CD4-positive, alpha-beta T cell (primary cell): Measurements from ENCODE around the gene SCLT1. TPM values are rescaled to one million over a fixed set of nuclear protein-coding genes. Genes with fewer than 3 reads are reported as not detected.

Experiments used
- ATAC-seq: fragments of 200-7000 bp; cut with Tn5 transposase; one replicate; pipeline ENCODE4 v1.10.0; 2022; ENCODE audit warnings: mild to moderate bottlenecking; ENCODE audit not compliant: poor library complexity
- CTCF ChIA-PET: fragments of 350-600 bp; sonication (Branson Sonifier 250); formaldehyde crosslinking; loops from one replicate; lab custom pipeline; 2021; ENCODE audit warnings: antibody characterized with exemption, inconsistent platforms; lab: Charles Lee
- POLR2A ChIA-PET: fragments of 350-600 bp; sonication (Branson Sonifier 250); formaldehyde crosslinking; loops from one replicate; lab custom pipeline; 2021; ENCODE audit warnings: antibody characterized with exemption, inconsistent platforms; lab: Charles Lee
- DNase-seq, 14 experiments: peaks; one replicate each; pipeline ENCODE4 v3.0.0-alpha.2; 2013 to 2020; ENCODE audit warnings: mixed read lengths in 2 of 14
- H3K27ac ChIP-seq, 2 donors: one replicate each; pipeline versions ENCODE4 v1.5.1 to v1.7.0; 2013; ENCODE audit warnings: low read length in 2 of 2, low read depth in 1 of 2, mild to moderate bottlenecking in 1 of 2
- H3K27me3 ChIP-seq, 2 experiments: 1 replicate in 1 of 2; 2 replicates in 1 of 2; pipeline versions ENCODE4 v1.6.1 to v1.7.0; 2013; ENCODE audit warnings: low read length in 2 of 2, control low read depth in 1 of 2, mild to moderate bottlenecking in 1 of 2, moderate library complexity in 1 of 2; ENCODE audit not compliant: insufficient read depth in 2 of 2, control insufficient read depth in 1 of 2
- H3K36me3 ChIP-seq: one replicate; pipeline ENCODE4 v1.6.1; 2013; ENCODE audit warnings: low read length, control low read depth; ENCODE audit not compliant: insufficient read depth
- H3K4me1 ChIP-seq: one replicate; pipeline ENCODE4 v1.6.1; 2013; ENCODE audit warnings: low read length, control low read depth; ENCODE audit not compliant: insufficient read depth
- H3K4me3 ChIP-seq: one replicate; pipeline ENCODE4 v1.5.1; 2013; ENCODE audit warnings: mild to moderate bottlenecking, low read length, moderate library complexity
- H3K9me3 ChIP-seq, 2 experiments: 1 replicate in 1 of 2; 2 replicates in 1 of 2; pipeline versions ENCODE4 v1.6.1 to v1.7.0; 2013; ENCODE audit warnings: low read length in 2 of 2, mild to moderate bottlenecking in 2 of 2, control low read depth in 1 of 2, moderate library complexity in 1 of 2; ENCODE audit not compliant: control insufficient read depth in 1 of 2, insufficient read depth in 1 of 2
- H3K27ac Mint-ChIP-seq: one replicate; pipeline ENCODE4 v1.8.0; 2020; ENCODE audit warnings: mixed read lengths
- H3K27me3 Mint-ChIP-seq: one replicate; pipeline ENCODE4 v1.8.0; 2021; ENCODE audit warnings: mixed read lengths
- H3K36me3 Mint-ChIP-seq: one replicate; pipeline ENCODE4 v1.8.0; 2021; ENCODE audit warnings: low read depth, mixed read lengths
- H3K4me1 Mint-ChIP-seq: one replicate; pipeline ENCODE4 v1.8.0; 2021; ENCODE audit warnings: low read depth, mixed read lengths
- H3K4me3 Mint-ChIP-seq: one replicate; pipeline ENCODE4 v1.8.0; 2020; ENCODE audit warnings: mild to moderate bottlenecking, mixed read lengths
- H3K9me3 Mint-ChIP-seq: one replicate; pipeline ENCODE4 v1.8.0; 2020; ENCODE audit warnings: mixed read lengths
- intact Hi-C, 2 experiments: fragments of 100-400 bp; cut with DNase I in 1 of 2; cut with micrococcal nuclease in 1 of 2; formaldehyde crosslinking; loops; one replicate each; pipeline versions ENCODE4 v1.15.1 to v1.9.0; 2023 to 2025; cut with DNase I, micrococcal nuclease
- total RNA-seq, 174 experiments: library from RNA in 2 of 174; stranded (reverse) in 2 of 174; gene quantifications; one replicate each; pipeline ENCODE4 v1.2.3 and lab custom pipeline; 2021 to 2026
- TF ChIP-seq, protein P1 (sequence below): fragments of 200-600 bp; IDR thresholded peaks from one replicate; pipeline ENCODE4 v1.8.0; 2022; ENCODE audit warnings: antibody characterized with exemption, mild to moderate bottlenecking

The SCLT1 gene
- total RNA-seq, 2 experiments from 2014 or later, result 21.8 to 21.9 TPM

- Mint-ChIP-seq H3K4me3 (no peak overlapping the region), H3K4me1 (peaks cover 82% of the 10 kb centered on the region), H3K36me3 (peaks cover 69% of the 10 kb centered on the region), H3K9me3 (no peaks in the 10 kb centered on the region), H3K27me3 (no peaks in the 10 kb centered on the region), H3K27ac (peak overlapping the region; percentile 4)
- H3K4me3 ChIP-seq, result no peak overlapping the region
- ATAC-seq, result no peak
- ChIA-PET CTCF (no interaction called here), POLR2A (interaction anchor here (0.7 to 1.7 kb wide), 2 partner anchors 9 to 25 kb away, joined by 4 read pairs; no protein-coding TSS in a partner anchor)
- no peaks in the 10 kb centered on the region for H3K9me3 ChIP-seq
- intact Hi-C loops, result no loop called here
- TF ChIP-seq, protein P1, sequence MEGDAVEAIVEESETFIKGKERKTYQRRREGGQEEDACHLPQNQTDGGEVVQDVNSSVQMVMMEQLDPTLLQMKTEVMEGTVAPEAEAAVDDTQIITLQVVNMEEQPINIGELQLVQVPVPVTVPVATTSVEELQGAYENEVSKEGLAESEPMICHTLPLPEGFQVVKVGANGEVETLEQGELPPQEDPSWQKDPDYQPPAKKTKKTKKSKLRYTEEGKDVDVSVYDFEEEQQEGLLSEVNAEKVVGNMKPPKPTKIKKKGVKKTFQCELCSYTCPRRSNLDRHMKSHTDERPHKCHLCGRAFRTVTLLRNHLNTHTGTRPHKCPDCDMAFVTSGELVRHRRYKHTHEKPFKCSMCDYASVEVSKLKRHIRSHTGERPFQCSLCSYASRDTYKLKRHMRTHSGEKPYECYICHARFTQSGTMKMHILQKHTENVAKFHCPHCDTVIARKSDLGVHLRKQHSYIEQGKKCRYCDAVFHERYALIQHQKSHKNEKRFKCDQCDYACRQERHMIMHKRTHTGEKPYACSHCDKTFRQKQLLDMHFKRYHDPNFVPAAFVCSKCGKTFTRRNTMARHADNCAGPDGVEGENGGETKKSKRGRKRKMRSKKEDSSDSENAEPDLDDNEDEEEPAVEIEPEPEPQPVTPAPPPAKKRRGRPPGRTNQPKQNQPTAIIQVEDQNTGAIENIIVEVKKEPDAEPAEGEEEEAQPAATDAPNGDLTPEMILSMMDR, result no peak
- no peaks in the 10 kb centered on the region for H3K27me3 ChIP-seq
- peaks cover 45% of the 10 kb centered on the region for H3K36me3 ChIP-seq
- DNase-seq, result no peak
- H3K27ac ChIP-seq, result no peak overlapping the region
- H3K4me1 ChIP-seq, result peaks cover 22% of the 10 kb centered on the region
Measured at GRCh38 chr4:128837198-128837597, 256.1 kb downstream of the SCLT1 start.

GRCh38 chr4:128835498-128836222, 257.7 kb downstream of the SCLT1 start:
- CTCF ChIA-PET, result no interaction called here
- no peaks in the 10 kb centered on the region for H3K27me3 ChIP-seq
- Mint-ChIP-seq H3K4me1 (peaks cover 84% of the 10 kb centered on the region), H3K36me3 (peaks cover 74% of the 10 kb centered on the region), H3K27me3 (no peaks in the 10 kb centered on the region), H3K9me3 (no peaks in the 10 kb centered on the region), H3K4me3 (no peak overlapping the region), H3K27ac (peak overlapping the region; percentile 65)
- POLR2A ChIA-PET, result interaction anchor here (0.6 kb wide), 1 partner anchor 26 kb away, joined by 3 read pairs; no protein-coding TSS in a partner anchor
- peaks cover 22% of the 10 kb centered on the region for H3K4me1 ChIP-seq
- TF ChIP-seq, protein P1, result no peak
- H3K36me3 ChIP-seq, result peaks cover 51% of the 10 kb centered on the region
- H3K27ac ChIP-seq, result no peak overlapping the region
- H3K4me3 ChIP-seq, result no peak overlapping the region
- intact Hi-C loops, result no loop called here
- no peak for ATAC-seq
- DNase-seq, result no peak
- no peaks in the 10 kb centered on the region for H3K9me3 ChIP-seq

Other genes with a start within 250 kb of the SCLT1 start
- 10 to 100 TPM in 1 of 2 experiments, 1 to 10 TPM in 1; 9.1 to 11.3 TPM for gene C4orf33, start 2.6 kb upstream of the SCLT1 start, total RNA-seq